GM06990 (cell line): ENCODE measurements around the gene SLC25A46.

ENCODE experiments used
- DNase-seq: peaks from one replicate; pipeline ENCODE4 v3.0.0-alpha.2; 2011; ENCODE audit not compliant: insufficient read length; ENCODE audit errors: extremely low read depth
- H3K27me3 ChIP-seq: replicated peaks from 2 replicates; pipeline ENCODE4 v1.6.0; 2011; ENCODE audit warnings: low read length; ENCODE audit not compliant: control insufficient read depth, insufficient read depth
- H3K36me3 ChIP-seq: 2 replicates; pipeline ENCODE4 v1.5.1; 2011; ENCODE audit warnings: low read length; ENCODE audit not compliant: control insufficient read depth, insufficient read depth
- H3K4me3 ChIP-seq: replicated peaks from 2 replicates; pipeline ENCODE4 v1.5.1; 2011; ENCODE audit warnings: low read depth, mild to moderate bottlenecking, control low read depth, low read length
- CTCF ChIP-seq: IDR thresholded peaks from 2 replicates; pipeline ENCODE4 v1.5.1; 2011; ENCODE audit warnings: low read length, control low read depth, mild to moderate bottlenecking, inconsistent platforms; ENCODE audit not compliant: insufficient read depth, poor library complexity, severe bottlenecking

SLC25A46 gene

GRCh38 chr5:110790673-110791072, 51.9 kb downstream of the SLC25A46 start:
- no peak for TF ChIP-seq CTCF
- H3K36me3 ChIP-seq = no peaks in the 10 kb centered on the region
- no peak for DNase-seq
- H3K4me3 ChIP-seq = no peak overlapping the region
- H3K27me3 ChIP-seq = no peaks in the 10 kb centered on the region

- no peak for TF ChIP-seq CTCF
- DNase-seq = no peak
- no peaks in the 10 kb centered on the region for H3K36me3 ChIP-seq
- no peaks in the 10 kb centered on the region for H3K27me3 ChIP-seq
- no peak overlapping the region for H3K4me3 ChIP-seq
These were observed 64.2 kb downstream of the SLC25A46 start for GRCh38 chr5:110802998-110803397.

GRCh38 chr5:110803467-110804326, 64.9 kb downstream of the SLC25A46 start:
- no peaks in the 10 kb centered on the region for H3K27me3 ChIP-seq
- TF ChIP-seq CTCF = no peak
- H3K4me3 ChIP-seq = no peak overlapping the region
- no peaks in the 10 kb centered on the region for H3K36me3 ChIP-seq
- DNase-seq = no peak

- DNase-seq = no peak
- no peaks in the 10 kb centered on the region for H3K27me3 ChIP-seq
- TF ChIP-seq CTCF = no peak
- H3K36me3 ChIP-seq = no peaks in the 10 kb centered on the region
- no peak overlapping the region for H3K4me3 ChIP-seq
These were observed 68.4 kb downstream of the SLC25A46 start for GRCh38 chr5:110807169-110807568.

GRCh38 chr5:110809006-110809405, 70.2 kb downstream of the SLC25A46 start:
- Histone ChIP-seq H3K27me3 (no peaks in the 10 kb centered on the region), H3K36me3 (no peaks in the 10 kb centered on the region), H3K4me3 (no peak overlapping the region)
- TF ChIP-seq CTCF = no peak
- no peak for DNase-seq
